Progenitor cell of endocrine pancreas (in vitro differentiated cells): Measurements from ENCODE around the gene NMB. TPM values are rescaled to one million over a fixed set of nuclear protein-coding genes. Genes with fewer than 3 reads are reported as not detected.
"Not testable (repeated sequence)": the region's sequence is repeated elsewhere in the genome, so short reads cannot be mapped to it uniquely, and the experiment has no call there.

Experiments
- DNase-seq: peaks from one replicate; pipeline ENCODE4 v3.0.0; 2021; ENCODE audit warnings: low spot score; ENCODE audit not compliant: unreplicated experiment
- H3K27ac Mint-ChIP-seq: 2 replicates; pipeline ENCODE4 v1.8.0; 2021; ENCODE audit warnings: mild to moderate bottlenecking, moderate library complexity, mixed read lengths
- H3K27me3 Mint-ChIP-seq: 2 replicates; pipeline ENCODE4 v1.8.0; 2021; ENCODE audit warnings: mixed read lengths
- H3K36me3 Mint-ChIP-seq: 2 replicates; pipeline ENCODE4 v1.8.0; 2022; ENCODE audit warnings: mixed read lengths; ENCODE audit not compliant: insufficient read depth
- H3K4me1 Mint-ChIP-seq: 2 replicates; pipeline ENCODE4 v1.8.0; 2021; ENCODE audit warnings: low read depth, mixed read lengths
- H3K4me3 Mint-ChIP-seq: 2 replicates; pipeline ENCODE4 v1.8.0; 2021; ENCODE audit warnings: low read depth, mild to moderate bottlenecking, moderate library complexity, mixed read lengths
- H3K9me3 Mint-ChIP-seq: 2 replicates; pipeline ENCODE4 v1.8.0; 2021; ENCODE audit warnings: low read depth, mixed read lengths
- total RNA-seq: library from RNA; stranded (reverse); gene quantifications from 2 replicates; pipeline ENCODE4 v1.2.1, GENCODE V29; 2021
- TF ChIP-seq, protein P1 (sequence below): fragments of 200-600 bp; sonication (generic); IDR thresholded peaks from one replicate; pipeline ENCODE4 v1.5.0; 2021; ENCODE audit warnings: antibody characterized with exemption, mild to moderate bottlenecking; ENCODE audit not compliant: unreplicated experiment

Gene NMB
- total RNA-seq, 1 donor from 2014 or later = 6.1 TPM

DNA sequence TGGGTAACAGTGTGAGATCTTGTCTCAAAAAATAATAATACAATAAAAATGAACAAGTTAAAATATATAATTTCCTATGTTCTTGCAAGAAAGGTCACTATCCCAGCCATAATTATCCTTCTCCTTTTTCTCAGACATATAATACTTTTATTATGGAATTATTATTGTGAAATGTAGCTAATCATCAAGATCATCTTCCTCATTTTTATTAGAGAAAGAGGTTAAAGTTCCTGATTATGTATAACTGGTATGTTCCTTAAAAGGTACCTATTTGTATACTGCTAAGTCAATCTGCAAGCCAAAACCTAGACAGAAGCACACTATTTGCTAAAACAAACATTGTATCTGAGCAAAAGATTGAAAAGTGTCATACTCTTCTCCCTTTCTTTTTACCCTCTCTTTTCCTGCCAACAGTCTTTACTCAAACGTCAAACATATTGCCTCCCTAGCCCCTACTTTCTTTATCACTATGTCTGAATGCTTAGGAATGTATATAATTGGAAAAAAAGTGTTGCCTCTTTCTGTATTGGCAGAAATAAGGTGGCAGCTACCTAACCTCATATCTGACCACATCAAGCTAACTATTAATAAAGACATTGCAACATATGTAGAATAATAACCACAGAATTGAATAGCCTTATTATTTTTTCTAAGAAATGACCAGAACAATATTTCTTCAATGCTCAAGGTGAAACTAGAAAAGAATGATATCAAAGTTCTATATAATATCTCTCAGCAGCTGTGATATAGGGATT is 39.4 kb upstream of the NMB start:
- H3K36me3 Mint-ChIP-seq = peaks cover 2% of the 10 kb centered on the region
- H3K4me3 Mint-ChIP-seq = no peak overlapping the region
- peaks cover 5% of the 10 kb centered on the region for H3K4me1 Mint-ChIP-seq
- no peak for DNase-seq
- TF ChIP-seq, protein P1, sequence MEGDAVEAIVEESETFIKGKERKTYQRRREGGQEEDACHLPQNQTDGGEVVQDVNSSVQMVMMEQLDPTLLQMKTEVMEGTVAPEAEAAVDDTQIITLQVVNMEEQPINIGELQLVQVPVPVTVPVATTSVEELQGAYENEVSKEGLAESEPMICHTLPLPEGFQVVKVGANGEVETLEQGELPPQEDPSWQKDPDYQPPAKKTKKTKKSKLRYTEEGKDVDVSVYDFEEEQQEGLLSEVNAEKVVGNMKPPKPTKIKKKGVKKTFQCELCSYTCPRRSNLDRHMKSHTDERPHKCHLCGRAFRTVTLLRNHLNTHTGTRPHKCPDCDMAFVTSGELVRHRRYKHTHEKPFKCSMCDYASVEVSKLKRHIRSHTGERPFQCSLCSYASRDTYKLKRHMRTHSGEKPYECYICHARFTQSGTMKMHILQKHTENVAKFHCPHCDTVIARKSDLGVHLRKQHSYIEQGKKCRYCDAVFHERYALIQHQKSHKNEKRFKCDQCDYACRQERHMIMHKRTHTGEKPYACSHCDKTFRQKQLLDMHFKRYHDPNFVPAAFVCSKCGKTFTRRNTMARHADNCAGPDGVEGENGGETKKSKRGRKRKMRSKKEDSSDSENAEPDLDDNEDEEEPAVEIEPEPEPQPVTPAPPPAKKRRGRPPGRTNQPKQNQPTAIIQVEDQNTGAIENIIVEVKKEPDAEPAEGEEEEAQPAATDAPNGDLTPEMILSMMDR = no peak
- no peaks in the 10 kb centered on the region for H3K27me3 Mint-ChIP-seq
- no peak overlapping the region for H3K27ac Mint-ChIP-seq
- no peaks in the 10 kb centered on the region for H3K9me3 Mint-ChIP-seq

DNA sequence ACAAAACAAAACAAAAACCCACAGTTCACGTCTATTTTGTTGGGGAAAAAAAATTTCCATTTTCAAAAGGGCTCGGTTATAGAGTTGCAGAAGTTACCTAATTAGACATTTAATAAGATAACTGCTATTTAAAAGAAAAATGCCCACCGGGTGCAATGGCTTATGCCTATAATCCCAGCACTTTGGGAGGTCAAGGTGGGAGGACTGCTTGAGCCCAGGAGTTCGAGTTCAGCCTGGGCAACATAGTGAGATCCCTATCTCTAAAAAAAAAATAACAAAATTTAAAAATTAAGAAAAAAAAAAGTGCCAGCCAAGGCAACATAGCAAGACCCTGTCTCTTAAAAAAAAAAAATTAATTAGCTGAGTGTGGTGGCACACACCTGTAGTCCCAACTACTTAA is 38.8 kb upstream of the NMB start:
- Mint-ChIP-seq H3K27me3 (no peaks in the 10 kb centered on the region), H3K9me3 (no peaks in the 10 kb centered on the region), H3K4me3 (no peak overlapping the region), H3K36me3 (peaks cover 4% of the 10 kb centered on the region), H3K4me1 (peaks cover 5% of the 10 kb centered on the region), H3K27ac (no peak overlapping the region)
- TF ChIP-seq, protein P1 = no peak
- DNase-seq = no peak

GRCh38 chr15:84690342-84690741 is 32.3 kb upstream of the NMB start:
- Mint-ChIP-seq H3K4me3 (no peak overlapping the region), H3K4me1 (no peaks in the 10 kb centered on the region), H3K36me3 (peaks cover 19% of the 10 kb centered on the region), H3K9me3 (no peaks in the 10 kb centered on the region), H3K27ac (no peak overlapping the region), H3K27me3 (no peaks in the 10 kb centered on the region)
- TF ChIP-seq, protein P1 = no peak
- DNase-seq = no peak

- Mint-ChIP-seq H3K4me1 (no peaks in the 10 kb centered on the region), H3K9me3 (no peaks in the 10 kb centered on the region), H3K27ac (no peak overlapping the region), H3K36me3 (peaks cover 22% of the 10 kb centered on the region), H3K4me3 (no peak overlapping the region), H3K27me3 (no peaks in the 10 kb centered on the region)
- DNase-seq = no peak
- TF ChIP-seq, protein P1 = no peak
Observed at GRCh38 chr15:84689858-84690257, 31.9 kb upstream of the NMB start.

- H3K27ac Mint-ChIP-seq = not testable (repeated sequence)
Observed at GRCh38 chr15:84686446-84686845, 28.4 kb upstream of the NMB start.

GRCh38 chr15:84685304-84685703 is 27.3 kb upstream of the NMB start:
- no peaks in the 10 kb centered on the region for H3K4me1 Mint-ChIP-seq
- TF ChIP-seq, protein P1 = no peak
- peaks cover 27% of the 10 kb centered on the region for H3K36me3 Mint-ChIP-seq
- H3K27me3 Mint-ChIP-seq = no peaks in the 10 kb centered on the region
- H3K27ac Mint-ChIP-seq = no peak overlapping the region
- H3K4me3 Mint-ChIP-seq = no peak overlapping the region
- no peak for DNase-seq
- H3K9me3 Mint-ChIP-seq = no peaks in the 10 kb centered on the region

More at GRCh38 chr15:84686446-84686845, 28.4 kb upstream of the NMB start:
- not testable (repeated sequence) for H3K4me1 Mint-ChIP-seq, H3K4me3 Mint-ChIP-seq, H3K9me3 Mint-ChIP-seq, H3K27me3 Mint-ChIP-seq, DNase-seq
- peaks cover 27% of the 10 kb centered on the region for H3K36me3 Mint-ChIP-seq
